Hypothalamus (tissue), 51 donors: ENCODE results near the gene FOXP1.

ENCODE experiments used
- DNase-seq, 51 donors: peaks; one replicate each; lab custom pipeline; 2025; lab: John Stamatoyannopoulos, UW

Gene FOXP1

DNA sequence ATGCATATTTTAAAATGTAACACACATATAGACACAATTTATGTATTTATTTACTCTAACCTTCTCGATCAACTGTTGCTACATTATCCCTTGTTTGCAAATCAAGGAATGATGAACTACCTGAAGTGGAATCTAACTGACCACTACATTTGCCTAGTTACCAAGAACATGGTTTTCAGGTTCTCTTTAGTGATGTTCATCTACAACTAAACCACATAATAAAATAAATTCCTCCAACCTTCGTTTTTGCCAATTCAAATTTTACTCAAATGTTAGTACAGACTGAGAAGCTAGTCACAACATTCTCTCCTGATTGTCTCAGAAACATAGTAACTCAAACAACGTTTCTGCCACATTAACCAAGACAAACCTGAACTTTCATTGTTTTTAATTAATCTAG lies 521.9 kb downstream of the FOXP1 start:
- no peak for DNase-seq

DNA sequence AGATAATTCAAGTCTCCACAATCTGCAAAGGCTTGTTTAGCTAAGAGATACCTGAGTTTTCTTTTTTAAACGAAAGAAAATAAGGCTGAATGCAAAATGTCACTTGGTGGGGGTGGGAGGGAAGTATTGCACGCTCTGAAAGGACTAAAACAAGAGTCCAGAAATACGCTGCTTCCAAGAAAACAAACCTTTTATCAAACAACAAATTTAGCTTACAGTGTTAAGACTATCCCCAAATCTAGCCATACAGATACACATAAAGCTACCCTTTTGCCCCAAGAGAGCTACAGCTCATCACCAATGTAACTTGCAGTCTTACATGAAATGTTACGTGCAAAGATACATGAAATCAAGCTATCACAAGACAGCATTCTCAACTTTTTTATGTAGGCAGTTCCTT lies 522.5 kb downstream of the FOXP1 start:
- DNase-seq = no peak

DNA sequence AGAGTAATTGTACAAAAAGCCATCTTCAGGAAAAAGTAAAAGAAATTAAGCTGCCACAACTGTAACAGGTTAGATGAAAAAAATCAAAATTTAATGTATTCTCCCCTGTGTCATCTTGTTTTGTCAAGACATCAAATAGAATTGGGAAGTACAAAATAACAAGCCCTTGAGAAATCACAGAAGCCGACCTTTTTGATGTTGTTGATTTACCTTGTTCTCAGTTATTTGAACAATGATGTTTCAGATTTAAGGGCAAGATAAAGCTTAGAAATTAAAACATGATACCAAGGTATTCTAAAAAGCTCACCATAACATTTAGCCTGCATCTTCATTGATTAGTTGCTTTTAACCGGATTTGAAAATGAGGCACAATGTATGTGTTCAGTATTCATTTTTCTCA lies 523.0 kb downstream of the FOXP1 start:
- no peak for DNase-seq

DNA sequence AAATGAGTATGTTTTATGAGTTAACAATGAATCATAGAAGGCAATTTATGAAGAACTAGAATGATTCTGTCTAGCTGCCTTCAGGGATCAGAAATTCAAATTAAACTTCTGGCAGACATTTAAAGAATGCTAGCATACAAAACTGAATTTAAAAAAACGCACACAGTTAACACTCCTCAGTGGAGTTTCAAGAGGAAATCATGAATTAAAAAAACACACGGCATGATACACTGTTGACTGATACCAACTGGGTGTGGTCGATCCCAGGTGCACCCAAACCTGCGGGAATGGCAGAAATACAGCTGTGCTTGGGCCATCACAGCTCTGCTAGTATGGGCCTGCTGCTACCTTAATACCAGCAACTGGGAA lies 526.0 kb downstream of the FOXP1 start:
- no peak for DNase-seq

DNA sequence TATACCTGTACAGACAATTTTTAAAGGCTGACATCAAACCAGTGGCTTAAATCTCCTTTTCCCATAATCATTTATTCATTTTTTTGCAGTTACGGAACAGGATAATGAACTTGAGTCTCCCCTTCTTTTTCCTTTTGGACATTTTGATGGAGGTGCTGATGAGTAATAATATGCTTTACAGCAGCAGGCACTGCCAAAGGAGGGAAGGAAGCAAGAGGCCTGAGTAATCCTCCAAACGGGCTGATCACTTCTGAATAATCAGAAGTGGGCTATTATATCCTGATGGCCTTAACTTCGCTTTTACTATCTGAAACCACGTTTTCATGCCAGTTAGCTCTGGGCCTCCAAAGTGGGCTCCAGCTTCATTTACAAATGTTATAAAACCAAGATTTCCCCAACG lies 527.2 kb downstream of the FOXP1 start:
- no peak for DNase-seq

DNA sequence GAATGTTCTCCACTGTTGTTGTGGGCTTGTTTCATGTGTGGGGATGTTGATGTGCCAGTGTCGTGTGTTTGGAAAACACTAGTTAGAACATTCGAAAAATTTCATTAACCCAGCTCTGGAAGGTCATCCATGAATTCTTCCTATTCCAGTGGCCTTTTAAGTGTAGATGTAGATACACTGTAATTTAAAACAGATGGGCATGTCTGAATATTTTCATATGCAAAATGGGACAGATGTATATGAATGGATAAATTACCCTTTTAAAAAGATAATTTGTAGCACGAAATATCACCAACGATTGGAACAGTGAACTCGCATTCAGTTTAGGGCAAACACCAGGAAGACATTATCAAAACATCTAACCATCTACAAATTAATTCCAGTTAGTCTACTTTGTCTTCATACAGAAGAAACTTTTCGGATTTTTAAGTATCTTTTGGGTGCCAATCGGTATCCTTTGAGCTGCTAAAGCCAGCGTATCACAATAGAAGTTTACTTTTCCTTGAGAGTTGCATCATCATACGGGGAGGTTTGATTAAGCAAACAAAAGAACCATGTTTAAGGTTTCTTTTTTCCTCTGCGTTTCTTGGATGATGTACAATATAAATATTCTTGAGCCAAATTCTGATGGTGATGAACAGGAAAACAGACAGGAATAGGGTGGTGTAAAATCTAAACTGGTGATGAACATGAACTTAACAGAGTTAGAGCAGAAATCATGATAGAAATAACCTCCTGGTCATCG lies 528.1 kb downstream of the FOXP1 start:
- DNase-seq = no peak

DNA sequence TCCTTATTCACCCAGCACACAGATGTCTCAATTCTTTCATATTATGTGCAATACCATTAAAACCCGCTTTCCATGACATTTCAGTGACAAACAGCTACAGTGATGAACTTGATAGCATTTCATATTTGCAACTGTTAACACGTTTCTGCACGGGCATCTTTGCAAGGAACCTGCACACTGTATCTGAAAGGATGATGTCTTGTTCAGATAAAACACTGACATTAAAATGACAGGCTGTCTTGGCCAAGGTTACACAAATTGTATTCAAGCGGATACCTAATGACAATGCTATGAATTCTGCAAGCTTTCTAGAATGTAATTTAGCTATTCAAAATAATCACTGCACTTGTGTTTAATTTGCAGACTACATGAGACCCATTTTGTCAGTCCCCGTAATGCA lies 529.2 kb downstream of the FOXP1 start:
- DNase-seq = no peak

DNA sequence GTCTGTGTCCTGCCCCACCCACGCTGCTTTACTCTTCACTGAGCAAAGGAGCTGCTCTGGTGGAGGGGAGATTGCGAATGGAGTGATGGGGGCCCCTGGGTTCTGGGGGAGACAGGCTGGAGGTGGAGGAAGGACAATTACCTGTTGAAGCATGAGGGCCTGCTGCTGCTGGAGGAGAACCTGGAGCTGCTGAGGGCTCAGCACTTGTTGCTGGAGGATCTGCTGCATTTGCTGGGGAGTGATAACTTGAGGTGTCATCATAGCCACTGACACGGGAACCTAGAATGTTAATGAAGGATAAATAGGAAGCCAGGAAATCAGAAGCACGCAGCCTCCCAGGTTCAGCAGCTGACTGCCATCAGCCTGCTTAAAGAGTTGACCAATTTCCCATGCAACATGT lies 530.0 kb downstream of the FOXP1 start:
- DNase-seq = no peak

DNA sequence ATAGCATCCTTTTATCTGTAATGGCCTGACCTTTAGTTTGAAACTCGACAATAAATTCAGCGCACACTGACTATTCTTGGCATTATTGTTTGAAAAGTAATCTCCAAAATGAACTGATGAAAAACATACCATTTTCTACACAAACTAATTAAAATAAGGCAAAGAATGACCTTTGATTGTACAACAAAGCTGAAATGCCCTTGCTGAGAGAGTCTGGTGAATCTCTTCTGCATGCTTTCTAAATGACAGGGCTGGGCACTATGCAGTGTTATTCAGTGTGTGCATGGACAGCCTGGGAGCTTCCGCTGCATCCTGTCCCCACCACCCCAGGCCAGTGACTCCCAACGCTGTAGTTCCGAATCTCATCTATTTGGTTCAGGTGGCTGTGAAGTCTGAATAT lies 530.8 kb downstream of the FOXP1 start:
- DNase-seq = no peak

DNA sequence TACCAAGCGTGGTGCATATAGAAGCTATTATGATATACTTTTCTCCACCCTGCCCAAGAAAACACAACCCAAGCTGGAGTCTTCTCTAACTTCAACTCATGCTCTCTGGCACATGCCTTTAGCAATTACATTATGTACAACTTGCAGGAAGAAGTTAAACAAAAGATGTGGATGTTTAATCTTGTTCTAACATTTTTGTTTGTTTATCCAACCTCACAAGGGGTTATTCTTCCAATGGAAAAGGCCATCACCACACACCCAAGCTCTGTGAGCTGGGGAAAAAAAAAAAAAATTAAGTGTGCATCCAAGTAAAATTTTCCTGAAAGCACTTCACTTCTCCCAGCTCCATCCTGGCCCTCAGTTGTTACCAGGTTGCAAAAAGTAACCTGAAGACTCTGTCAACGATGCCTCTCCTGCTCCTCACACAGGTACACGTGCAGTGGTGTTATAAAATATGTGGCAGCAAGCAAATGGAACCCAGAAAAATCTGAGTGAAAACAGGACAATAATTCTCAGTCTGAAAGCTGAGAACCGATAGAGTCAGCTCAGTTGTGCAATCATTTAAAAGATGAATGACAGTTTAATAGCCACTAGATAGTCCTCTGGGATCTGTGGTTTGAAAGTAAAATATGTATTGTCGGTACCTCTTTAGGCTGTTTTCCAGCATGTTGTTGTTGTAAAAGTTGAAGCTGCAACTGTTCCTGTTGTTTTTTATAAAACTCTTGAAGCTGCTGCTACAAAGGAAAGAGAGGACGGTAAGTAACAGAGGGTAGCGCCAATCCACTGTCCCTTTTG lies 531.4 kb downstream of the FOXP1 start:
- peak in 1 of 51 donors; percentile 22 for DNase-seq

DNA sequence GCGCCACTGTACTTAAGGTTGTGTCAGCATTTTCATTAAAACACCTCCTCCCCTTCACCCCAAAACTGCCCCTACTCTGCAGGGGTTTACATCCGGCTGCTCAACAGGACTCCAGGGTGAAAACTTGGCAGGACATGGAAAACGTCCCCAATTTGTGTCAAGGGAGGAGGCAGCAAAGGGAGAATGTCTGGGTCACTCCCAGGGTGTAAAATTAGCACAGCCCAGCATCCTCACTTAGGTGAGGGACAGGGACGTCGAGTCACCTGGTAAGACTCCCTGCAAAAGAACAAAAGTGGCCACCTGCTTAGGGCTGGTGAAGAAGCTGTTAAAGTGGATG lies 532.3 kb downstream of the FOXP1 start:
- DNase-seq = no peak

DNA sequence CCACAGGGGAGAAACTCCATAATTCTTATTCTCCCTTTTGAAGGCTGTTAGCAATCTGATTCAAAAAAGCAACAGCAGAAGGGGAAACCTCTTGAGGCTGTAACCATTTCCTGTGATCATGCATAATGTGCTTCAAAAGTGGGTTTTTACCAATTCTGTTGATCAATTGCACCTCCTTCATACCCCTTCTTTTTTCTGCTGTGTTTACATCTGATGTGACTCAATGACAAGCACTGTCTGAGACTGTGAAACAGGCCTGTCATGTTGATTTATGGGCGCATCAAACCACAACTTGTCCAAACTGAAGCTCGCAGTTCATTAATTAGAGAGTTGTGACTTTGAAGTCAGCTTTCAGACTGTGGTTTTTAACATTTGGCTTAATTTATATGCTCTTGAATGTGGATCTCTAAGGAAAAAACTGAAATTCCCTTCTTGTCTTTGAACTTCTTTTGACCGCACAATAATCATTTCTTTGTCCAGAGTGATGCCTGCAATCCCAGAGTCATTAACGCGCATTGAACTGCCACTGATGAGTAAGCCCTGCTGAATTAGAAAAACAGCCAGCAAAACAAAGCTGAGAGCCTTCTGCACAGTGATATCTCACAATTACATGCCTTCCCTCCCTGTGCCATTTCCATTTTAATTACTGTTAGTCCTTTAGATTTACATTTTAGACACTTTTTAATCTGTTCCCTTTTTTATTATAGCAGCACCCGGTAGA lies 532.8 kb downstream of the FOXP1 start:
- DNase-seq = peak in 14 of 51 donors; percentile 4 to 80 (median 22)

DNA sequence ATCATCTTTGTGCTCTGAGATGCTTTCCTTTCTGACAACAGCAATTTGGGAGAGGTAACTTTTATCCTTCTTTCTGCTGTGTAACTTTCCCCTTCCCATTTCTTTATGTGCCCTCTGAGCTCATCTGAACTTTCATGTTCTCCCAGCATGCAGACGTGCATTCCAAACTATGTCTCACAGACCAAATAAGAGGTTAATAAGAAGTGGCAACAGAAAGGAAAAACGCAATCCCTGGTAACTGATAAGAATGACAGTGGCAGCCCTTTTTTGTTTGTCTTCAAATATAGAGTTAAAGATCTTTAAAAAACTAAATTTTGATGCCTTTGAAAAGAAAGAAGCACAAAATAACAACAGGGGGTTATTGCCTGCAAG lies 533.4 kb downstream of the FOXP1 start:
- no peak for DNase-seq

DNA sequence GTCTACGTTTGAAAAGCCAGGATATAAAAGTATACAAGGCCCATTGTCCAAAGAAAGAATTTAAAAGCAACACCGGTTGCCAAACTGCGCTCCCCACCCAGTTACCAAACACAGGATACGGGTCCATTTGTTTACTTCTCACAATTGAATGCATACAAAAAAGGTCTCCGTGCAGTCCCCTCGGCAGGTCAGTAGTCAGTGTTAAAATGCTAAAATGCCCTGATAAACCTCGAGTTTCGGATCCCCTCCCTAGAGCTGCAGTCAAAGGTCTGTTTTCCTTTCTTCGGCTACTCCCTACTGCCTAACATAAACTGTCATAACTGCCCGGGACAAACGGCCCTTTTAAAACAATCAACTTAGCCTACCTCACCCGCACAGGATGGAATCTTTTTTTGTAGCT lies 534.6 kb downstream of the FOXP1 start:
- no peak for DNase-seq

DNA sequence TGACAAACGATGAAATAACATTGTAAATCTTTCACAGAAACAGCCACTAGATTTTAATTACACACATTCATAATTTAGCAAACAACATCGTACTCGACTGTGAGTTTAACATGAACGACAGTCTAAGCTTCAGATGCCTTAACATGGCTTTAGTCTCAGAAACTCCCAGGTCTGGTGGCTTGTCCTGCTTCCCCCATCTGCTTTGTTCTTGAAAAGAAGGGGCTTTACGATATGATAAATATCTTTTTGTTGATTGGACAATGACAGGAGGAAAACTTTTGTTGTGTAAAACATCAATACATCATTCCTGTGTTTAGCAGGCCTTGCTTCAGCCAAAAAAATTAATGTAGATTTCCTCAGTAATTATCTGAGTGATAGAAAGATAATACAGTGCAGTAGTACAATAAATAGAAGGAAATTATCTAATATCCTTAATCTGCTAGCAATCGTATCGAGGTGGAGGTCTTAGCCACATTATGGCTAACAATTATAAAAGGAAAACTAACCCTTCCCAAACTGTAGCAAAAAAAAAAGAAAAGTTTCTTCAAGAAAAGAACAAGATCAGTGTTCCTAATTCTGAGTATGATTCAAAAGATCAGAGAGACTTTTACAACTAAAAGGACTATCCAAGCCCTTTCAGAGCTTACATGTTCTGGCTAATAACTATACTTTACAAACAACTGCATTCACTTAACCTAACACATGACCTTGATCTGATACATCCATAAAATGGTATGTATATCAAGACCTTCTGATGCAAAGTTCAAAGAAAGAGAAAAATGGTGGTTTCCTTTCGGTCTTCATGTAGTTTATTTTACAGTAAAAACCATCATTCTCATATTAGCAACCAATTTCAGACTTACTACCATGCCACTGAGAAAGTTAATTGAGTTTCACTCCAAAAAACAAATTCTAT lies 535.7 kb downstream of the FOXP1 start:
- DNase-seq = no peak

DNA sequence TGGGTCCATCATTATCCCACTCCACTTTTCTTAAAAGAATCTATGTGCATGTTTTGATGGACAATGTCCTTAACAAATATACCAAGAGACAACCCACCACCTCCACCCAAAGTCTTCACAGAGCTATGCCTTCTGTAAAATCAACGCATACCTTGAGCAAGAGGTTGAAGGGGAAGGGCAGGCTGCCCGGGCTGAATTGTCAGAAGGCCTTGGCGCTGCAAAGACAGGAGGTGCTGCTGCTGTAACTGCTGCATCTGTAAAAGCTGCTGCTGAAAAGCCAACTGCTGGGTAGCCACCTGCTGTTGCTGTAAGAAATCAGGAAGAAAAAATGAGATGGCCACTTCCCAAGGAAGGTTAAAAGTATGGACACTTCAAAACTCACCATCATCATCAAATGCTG lies 536.7 kb downstream of the FOXP1 start:
- DNase-seq = no peak

DNA sequence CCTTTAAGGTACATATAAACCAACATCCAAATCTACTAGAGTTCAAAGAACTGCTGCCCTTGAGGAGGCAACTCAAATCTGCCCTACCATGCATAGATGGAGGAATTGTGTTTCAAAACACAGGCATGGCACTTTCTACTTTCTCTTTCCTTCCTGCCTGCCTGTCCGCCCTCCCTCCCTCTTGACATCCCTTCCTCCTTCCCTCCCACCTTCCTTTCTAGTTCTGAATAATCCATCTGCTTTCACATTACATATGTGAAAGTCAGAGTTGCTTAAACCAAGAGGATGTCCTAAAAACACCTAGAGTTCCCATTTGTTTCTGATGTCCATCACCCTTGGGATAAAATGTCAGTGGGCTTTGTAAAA lies 537.6 kb downstream of the FOXP1 start:
- no peak for DNase-seq

DNA sequence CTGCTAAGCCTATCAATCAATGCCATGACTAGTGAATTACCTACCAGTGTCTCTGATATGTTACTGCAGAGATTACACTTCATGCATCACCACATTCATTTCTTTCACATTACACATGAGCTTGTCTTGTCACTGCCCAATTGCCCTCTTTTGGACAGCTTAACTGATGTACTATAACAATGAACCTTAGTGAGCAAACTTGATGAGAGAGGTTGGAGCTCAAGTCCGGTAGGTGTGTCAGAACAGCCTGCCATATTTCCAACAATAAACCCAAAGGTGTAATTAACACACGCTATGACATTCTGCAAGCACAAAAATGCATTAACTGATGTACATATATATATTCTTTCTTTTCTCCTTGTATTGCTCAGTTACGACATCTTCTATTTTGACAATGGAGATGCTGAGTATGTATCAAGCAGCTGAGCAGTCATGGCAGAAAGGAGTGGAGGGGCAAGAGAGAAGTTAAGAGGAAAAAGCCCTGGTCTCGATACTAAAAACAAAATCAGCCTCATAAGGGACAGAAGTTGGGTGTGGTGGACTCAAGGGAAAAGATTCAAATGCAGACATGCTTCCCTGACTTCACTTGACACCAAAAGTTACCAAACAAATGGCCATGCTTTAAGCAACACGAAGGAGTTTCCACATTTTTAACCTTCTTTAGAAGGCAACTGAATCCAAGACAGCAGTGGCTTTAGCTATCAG lies 538.2 kb downstream of the FOXP1 start:
- DNase-seq = no peak

DNA sequence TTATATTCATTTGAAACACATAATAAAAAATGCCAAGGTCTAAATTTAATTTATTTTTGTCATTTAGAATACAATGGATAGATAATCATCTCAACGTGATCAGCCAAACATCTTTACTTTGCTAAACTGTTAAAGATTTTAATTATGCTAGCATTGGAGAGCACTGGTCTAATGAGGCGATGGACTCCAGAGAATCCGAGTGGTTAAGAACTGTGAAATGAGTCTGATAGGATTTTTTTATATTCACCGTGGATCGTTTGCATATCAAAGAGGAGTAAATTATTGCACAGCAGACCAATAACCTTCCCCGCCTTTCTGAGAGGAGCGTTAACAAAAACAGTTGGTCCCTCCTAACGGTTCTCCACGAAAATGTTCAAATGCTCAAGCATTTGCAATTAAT lies 540.8 kb downstream of the FOXP1 start:
- no peak for DNase-seq

DNA sequence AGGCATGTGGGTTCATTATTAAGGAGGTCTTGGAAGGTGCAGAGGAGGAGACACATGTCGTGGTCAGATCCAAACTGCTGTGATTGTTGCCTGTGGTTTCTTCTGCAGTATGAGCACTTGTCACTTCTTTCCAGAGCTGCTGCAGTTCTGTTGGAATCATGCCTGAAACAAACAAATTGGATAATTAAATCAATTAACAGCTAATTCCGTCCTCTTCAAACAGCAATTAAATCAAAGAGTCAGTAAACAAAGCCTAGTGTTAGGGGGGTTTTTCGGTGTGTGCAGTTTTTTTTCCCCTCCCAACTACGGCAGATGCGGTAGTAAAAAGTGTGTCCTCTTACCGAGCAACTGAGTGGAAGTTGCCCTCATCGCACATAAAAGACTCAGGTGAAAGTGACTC lies 542.2 kb downstream of the FOXP1 start:
- no peak for DNase-seq
